GM18858 (cell line): Measurements from ENCODE around the gene SPEF2.
"Not testable (repeated sequence)": the region's sequence is repeated elsewhere in the genome, so short reads cannot be mapped to it uniquely, and the experiment has no call there.

ENCODE experiments used
- ATAC-seq: cut with Tn5 transposase; IDR thresholded peaks from one replicate; pipeline ENCODE4 v1.9.1; 2021; ENCODE audit not compliant: unreplicated experiment

Gene SPEF2

DNA sequence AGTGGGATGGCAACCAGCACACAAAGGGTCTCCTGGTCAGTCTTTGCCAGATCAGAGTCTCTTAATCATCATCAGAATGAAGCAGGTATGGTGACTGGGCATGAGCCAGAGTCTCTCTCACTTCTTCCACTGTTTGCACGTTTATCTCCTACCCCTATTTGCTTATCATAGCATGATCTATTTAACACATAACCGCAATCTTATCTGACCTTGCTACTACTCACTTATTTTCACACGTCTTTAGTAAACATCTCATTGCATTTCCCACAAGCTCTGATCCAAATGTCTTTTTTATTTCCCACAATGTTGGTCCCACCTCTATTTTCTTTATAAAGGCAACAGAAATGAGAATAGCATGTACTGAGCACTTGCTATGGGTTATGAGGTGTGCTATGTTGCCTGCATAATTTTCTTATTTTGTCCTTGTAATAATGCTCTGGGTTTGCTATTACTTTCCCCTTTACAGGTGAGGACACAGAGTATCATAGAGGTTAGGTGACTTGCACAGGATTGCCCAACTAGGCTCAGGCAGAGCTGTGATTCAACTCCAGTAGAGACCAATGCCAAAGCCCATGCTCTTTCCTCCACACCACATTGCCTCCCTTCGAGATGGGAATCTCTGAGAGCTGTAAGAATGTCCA is 199.3 kb downstream of the SPEF2 start:
- ATAC-seq = no peak

DNA sequence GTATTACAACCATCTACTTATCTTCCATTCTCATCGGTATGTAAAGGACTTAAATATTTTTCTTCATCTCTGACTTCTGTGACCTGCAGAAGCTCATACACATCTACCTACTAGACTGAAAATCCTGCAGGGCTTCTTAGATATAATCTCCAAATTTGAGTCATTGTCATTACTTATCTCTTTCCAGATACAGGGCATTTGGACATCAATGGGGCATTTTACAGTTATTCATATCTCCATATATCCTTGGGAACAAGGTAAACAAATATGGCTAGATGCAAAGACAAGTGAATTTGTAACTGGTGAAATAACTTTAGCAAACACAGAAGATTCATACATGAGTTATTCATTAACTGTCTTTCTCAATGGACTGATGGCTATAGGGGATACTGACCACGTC is 201.4 kb downstream of the SPEF2 start:
- ATAC-seq = no peak

DNA sequence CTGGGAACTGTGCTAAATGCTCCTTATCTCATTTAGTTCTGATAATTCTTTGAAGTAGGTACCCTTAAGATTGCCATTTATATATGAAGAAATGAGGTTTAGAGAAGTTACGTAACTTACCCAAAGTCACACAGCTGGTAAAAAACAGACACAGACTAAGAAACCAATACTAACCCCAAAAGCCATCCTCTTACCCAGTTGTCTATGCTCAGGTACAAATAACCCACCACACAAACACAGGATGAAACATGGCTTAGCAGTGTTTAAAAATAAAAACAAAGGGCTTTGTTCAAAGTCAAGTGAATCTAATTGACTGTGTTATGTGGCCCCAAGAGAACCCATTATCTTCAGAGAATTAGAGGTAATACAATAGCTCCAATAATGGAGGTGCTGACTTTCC is 202.0 kb downstream of the SPEF2 start:
- no peak for ATAC-seq

DNA sequence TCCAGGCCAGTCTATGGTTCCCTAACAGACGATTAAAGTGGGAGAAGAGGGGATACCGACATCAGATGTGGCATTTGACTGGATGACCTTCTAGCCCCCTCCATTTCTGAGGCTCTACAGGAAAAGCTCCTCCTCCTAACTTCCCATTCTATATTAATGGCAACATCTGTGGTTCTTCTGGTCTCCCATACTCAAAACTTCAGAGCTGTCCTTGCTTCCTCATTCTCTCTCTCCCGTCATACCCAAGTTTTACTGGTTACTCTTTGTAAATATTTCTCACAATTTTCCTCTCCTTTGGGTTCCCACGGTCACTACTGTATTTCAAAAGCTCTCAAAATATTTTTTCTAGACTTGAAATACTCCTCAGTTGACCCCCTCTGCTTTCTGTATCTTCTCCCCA is 203.1 kb downstream of the SPEF2 start:
- ATAC-seq = no peak

DNA sequence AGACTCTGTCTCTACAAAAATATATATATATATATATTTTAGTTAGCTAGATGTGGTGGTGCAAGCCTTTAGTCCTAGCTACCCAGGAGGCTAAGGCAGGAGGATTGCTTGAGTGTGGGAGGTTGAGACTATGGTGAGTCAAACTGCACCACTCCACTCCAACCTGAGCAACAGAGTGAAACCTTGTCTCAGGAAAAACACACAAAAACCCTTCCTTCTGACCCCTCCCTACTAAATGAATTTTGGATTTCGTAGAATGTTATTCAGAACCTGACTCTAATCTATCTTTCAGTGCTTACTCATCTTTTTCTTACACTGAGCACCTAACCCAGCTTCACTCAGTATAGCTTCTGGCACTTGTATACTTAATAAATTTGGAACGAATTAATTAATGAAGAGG is 203.8 kb downstream of the SPEF2 start:
- no peak for ATAC-seq

DNA sequence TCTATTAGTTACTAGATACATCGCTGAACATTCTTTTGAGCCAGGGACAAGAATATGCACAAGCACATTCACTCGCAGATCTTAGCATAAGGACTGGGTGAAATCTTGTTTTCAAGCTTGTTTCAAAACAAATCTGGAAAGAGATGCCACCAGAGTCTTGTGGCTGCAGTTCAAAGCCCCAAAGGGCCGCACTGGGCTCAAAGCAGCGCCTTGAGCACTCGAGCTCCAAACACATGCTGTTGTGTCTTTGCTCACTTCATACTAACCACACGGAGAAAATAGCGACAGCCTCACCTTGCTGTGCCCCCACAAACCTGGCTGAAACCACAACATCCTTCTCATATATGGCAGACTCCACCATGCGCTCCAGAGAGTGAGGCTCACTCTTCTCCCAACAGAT is 204.8 kb downstream of the SPEF2 start:
- no peak for ATAC-seq

DNA sequence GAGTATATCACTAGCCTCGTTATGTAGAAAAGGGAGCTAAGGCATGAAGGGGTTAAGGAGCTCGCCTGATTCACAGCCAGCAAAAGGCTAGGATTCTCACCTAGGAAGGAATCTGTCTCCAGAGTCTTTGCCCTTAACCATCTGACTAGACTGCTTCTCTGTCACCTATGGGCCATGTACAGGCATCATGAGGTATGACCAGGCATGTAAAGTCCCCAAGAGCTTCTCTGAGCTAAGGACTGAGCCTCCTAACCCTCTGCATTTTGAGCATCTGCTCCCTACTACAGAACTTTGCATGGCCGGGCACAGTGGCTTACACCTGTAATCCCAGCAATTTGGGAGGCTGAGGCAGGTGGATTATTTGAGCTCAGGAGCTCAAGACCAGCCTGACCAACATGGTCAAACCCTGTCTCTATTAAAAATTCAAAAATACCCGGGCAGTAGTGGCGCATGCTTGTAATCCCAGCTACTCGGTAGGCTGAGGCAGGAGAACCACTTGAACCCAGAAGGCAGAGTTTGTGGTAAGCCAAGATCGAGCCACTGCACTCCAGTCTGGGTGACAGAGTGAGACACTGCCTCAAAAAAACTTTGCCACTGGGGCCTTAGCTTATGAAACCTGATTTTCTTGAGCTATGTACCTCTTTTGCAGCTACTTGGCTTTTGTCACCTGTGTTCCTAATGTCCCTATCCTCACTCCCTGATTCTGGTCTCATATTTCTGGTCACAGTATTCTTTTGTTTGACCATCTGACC is 205.9 kb downstream of the SPEF2 start:
- no peak for ATAC-seq

DNA sequence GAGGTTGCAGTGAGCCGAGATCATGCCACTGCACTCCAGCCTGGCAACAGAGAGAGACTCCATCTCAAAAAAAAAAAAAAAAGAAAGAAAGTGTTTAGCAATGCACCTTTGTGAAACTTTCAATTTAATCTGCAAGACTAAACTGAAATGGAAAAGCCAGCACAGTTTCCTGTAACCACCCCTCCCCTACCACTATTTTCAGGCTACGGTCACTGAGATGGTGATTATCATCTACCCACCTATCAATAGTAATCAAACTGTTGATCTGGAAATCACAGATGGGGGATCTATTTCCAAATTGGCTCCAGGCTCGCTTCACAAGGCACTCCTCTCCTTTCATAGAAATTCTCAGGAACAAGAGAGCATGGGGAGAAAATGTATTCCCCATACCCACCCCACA is 208.4 kb downstream of the SPEF2 start:
- no peak for ATAC-seq

DNA sequence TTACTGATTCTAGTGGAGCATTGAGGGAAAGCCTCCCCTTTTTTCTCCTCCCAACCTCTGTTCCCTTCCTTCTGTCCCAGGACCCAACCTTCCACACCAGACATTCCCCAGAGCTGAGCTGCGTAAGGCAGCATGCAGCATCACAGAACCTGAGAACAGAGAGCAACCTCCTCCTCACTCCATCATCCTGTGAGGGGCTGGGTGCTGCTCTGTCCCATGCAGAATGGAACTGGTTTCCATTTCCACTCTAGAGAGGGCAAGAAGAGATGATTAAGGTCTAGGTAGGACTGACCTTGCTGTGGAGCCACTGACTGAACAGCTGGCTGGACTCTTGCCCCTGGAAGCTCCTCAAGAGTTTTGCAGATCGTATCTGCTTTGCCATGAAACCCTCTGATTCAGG is 208.9 kb downstream of the SPEF2 start:
- ATAC-seq = no peak

DNA sequence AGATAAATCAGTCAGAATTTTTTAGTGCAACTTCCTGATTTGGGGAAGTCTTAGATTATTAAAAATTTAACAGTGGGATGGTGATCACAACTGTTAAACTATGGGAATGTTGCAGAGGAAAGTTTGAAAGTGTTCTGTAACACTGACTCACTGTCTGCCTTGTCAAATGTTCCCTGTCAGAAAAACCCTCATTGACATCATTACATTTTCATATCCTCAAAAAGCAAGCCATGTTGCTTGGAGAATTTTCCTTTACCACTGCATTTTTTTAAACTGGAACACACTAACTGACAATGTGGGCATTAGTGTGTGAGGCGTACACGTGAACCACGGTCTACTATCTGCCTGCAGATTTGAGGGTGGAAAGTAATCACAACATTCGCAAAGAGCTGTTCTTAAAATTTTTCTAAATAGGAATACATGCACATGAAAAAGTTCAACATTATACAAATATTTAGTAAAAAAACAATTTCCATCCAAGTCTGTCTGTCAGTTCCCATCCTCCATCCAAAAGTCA is 210.5 kb downstream of the SPEF2 start:
- ATAC-seq = no peak

DNA sequence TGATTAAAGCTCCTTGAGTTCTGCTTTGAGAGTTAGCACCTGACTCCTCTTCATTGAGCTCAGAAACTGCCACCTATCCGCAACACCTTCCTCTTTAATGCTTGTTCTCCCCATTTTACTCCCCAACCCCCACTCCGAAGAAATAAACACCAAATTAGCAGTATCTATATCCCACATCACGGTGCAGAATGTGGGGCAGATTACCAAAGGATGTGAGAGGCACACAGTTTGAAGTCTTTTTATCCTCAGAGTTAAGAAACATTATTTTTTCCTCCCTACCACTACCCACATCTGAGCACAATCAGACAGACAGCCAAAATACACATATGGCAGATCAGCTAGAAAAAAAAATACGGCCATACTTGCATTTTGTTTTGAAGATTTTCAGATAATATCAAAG is 212.9 kb downstream of the SPEF2 start:
- ATAC-seq = no peak

DNA sequence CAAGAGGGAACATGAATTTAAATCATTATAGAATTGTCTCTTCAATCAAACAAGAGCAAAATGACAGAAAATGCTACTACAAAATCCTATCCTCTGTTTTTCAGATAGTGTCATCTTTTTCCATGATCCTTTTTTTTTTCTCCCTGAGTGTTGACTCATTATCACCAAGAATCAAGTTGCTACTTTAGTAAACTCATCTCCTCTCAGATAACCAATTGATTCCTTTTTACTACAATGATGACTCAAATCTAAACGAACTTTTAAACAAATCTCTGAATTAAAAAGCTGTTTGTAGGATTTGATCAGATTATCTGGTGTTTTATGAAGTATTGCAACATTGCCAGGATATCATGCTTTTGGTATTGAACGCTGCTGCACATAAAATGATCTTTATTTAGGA is 215.1 kb downstream of the SPEF2 start:
- no peak for ATAC-seq

DNA sequence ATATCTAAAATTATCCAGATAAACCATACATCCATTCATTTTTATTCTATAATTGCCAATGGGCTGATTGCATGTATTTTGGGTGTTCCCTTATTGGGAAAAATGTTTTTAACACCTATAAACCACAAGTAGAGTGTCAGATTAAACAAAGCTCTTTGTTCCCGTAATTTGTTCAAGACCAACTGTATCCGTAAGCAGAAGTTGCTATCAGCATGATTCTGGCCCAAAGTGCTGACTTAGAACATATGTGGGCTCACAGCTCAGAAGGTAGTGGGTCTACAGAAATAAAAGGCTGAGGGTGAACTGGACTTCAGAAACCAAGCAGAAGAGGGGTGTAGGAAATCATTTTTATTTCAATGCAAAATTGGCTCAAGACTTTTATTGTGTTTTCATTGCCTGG is 215.6 kb downstream of the SPEF2 start:
- ATAC-seq = no peak

DNA sequence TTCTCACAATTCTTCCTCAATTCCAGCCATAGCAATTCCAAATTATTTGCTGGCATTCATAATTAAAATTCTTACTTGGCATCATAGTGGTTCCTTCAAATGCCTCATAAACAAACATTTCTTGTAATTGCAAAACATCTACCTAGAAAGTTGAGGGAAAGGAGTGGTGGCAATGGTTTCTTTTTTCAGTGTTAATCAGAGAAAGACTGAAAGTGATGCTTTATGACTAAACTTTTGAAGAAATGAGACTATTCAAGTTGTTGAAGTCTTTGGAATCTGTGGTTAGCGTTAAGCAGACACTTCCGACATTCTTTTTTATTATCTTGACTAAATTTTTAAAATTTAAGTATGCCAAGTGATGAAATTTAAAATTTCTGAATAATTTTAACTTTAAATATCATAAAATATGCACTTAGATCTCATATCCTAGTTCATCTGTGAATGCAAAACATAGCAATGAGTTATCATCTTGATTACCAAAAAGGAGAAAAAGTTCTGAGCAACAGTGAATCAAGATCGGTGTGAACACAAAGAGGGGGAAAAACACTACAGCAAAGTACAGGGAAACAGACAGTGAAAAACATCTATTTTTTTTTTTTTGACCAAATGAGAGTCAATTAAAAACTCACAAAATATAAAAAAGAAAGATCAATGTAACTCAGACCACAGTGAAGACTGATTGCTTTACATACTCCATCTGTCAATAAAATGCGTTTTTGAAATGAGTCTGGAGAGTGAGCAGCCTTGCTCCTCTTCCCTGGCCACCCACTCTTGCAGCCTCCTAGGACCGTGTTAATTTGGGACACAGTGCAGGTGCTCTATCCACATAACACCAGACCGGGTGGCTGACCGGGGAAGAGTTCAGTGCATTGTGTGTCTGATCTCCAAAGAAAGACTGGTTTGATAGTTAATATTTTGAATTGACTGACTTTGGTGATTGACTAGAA is 218.4 kb downstream of the SPEF2 start:
- ATAC-seq = no peak

DNA sequence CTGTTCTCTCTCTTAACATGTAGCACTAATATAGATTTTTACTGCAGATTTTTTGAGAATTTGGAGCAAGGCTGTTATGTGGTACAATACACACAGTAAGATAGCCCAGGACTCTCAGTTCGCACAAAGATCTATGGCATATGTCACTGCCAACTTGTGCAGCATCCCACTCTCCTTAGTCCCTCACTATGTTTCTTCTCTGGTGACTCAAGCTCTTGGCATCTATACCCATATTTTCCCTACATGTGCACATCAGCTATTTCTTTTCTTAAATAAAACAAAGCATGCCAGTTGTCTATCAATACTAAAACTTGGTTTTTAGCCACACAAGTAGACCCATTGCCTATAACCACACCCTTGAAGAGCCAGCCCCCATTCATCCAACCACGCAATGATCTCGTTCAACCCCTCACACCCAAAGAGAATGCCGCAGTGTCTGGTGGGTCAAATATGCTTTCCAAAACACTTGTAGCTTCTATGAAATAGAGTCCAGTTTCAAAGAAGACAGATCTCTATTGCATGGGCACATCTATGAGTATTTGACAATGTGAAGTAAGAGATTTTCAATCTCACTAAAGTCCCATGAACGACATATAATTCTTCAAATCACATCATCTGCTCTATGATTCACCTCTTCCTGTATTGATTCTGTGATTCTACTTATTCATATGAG is 220.8 kb downstream of the SPEF2 start:
- no peak for ATAC-seq

DNA sequence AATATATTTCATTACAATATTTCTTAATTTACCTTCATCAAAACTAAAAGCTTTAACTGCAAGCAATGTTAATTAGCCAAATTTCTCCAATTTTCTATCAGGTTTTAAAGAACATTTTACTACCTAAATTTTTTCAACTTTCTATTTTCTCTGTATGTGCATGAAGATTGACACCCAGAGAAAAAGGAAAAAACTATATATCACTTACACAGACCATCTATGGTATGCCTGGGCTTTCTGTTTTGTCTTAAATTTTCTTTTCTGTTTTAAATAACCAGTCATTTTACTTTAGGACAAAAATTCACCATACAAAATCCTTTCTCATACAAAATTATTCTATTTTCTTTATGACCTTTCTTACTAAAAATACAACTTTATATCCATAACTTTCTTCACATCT is 225.2 kb downstream of the SPEF2 start:
- no peak for ATAC-seq

DNA sequence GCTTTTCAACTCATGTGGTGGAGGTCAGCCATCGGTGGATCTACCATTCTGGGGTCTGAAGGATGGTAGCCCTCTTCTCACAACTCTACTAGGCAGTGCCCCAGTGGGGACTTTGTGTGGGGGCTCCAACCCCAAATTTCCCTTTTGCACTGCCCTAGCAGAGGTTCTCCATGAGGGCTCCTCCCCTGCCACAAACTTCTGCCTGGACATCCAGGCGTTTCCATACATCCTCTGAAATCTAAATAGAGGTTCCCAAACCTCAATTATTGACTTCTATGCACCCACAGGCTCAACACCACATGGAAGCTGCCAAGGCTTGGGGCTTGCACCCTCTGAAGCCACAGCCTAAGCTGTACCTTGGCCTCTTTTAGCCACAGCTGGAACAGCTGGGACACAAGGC is 227.8 kb downstream of the SPEF2 start:
- not testable (repeated sequence) for ATAC-seq

DNA sequence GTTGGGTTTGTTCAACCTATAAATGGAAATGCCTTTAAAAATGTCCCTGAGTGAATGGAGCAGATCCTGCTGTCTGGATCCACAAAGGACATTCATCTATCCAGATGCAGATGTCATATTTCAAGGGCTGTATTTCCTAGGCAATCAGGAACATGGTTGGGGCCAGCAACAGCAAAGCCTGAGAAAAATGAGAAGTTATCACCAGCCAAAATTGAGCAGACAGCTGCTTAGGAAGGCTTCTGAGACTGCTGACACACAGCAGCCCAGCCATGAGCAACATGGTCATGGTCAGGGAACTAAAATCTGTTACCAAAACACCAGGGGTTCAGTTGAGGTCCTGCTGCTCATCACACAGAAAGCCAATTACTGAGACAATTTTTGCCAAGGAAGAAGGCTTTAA is 229.8 kb downstream of the SPEF2 start:
- ATAC-seq = no peak

DNA sequence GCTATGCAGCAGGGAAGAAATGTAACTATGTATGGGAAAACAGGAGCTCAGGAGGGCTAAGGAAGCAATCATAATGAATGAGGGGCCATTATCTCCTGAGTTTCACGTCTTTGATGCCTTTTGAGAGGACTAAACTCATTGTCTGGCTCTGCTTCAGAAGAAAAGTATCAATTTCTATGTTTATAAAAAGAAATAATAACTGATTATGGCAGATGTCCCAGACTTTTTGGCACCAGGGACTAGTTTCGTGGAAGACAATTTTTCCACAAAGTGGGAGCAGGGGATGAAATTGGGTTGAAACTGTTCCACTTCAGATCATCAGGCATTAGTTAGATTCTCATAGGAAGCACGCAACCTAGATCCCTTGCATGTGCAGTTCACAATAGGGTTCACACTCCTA is 230.3 kb downstream of the SPEF2 start:
- no peak for ATAC-seq

DNA sequence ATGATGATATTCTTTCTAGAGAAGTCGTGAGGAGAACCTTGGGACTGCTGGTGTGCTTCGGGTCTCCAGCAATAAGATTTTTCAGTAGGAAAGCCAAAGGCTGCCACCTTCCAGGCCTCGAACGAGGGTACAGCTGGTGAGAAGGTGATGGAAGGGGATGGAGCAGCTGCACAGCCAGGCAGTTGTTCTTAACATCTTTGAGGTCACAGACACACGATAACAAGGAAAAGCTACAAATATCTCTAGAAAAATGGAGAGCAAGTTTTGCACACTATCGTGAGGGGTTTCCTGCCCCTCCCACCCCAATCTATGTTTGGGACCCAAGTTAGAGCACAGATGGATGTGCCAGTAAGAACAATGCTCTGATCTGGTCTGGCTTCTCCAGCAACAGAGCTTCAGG is 232.2 kb downstream of the SPEF2 start:
- no peak for ATAC-seq
